NCI-H2107 treated with DMSO at 0.1 percent for 48 hours (cell line): ENCODE data around the gene CCDC83.
A peak's percentile ranks its signal among the peaks of the same experiment; 100 is the strongest.
"Not testable (repeated sequence)": the region's sequence is repeated elsewhere in the genome, so short reads cannot be mapped to it uniquely, and the experiment has no call there.

Experiments
- DNase-seq: peaks from one replicate; lab custom pipeline; 2025; ENCODE audit not compliant: unreplicated experiment; lab: John Stamatoyannopoulos, UW

The CCDC83 gene

DNA sequence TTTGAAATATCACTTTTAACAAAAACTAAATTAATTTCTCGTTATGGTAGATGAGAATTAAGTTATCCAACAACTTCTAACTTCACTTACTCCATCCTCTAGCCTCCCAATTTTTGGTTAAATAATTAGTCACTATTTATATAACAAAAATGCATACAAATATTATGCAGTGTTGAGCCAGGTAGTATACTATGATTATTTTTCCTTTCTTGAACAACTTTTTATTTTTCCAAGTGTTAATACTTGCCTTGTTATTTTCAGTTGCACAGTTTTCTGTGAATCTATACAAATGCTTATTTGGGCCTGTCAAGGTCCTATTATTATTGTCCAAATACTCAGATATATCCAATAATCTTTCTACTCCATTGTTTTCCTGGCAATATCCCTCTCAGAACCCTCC is 19.9 kb upstream of the CCDC83 start:
- DNase-seq = no peak

DNA sequence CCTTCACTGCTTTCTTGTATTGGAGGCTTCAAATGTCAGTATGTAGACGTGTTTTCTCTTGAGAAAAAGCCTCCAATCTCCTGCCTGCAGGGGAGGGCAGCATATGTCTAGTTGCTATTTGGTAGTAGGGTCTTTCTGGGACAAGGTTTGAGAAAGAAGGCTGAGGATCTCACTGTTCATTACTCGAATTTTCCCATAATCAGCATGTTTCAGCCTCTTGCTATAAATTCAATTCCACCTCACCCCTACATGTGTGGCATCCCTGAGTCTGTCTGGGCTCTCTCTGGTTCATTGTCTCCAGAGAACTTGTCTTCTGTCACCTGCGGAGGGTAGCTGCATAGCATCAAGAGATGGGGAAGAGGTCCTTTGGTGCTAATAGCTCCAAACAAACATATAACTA is 19.5 kb upstream of the CCDC83 start:
- no peak for DNase-seq

DNA sequence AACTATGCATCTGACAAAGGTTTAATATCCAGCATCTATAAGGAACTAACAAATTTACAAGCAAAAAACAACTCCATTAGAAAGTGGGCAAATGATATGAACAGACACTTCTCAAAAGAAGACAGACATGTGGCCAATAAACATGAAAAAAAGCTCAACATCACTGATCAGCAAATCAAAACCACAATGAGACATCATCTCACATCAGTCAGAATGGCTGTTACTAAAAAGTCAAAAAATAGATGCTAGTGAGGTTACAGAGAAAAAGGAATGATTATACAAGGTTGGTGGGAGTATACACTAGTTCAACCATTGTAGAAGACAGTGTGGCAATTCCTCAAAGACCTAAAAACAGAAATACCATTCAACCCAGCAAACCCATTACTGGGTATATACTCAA is 14.3 kb upstream of the CCDC83 start:
- not testable (repeated sequence) for DNase-seq

DNA sequence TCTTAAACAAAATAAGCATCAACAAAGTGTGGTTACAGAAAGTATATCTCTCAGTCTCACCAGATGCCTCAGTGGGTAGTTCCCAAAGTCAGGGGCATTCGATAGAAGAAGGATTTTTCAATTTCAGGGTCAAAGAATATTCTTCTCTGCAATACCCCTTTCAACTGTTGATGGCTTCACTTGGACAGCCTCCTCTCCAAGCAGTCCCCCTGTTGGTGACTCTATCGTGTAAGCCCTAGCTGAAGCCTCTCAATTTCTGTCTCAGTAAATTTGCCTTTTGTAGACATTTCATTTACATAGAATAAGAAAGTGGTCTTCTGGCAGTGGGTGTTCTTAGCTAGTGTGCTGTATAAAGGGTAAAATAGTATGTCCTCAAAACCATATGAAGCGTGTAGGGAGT is 11.3 kb upstream of the CCDC83 start:
- DNase-seq = no peak

DNA sequence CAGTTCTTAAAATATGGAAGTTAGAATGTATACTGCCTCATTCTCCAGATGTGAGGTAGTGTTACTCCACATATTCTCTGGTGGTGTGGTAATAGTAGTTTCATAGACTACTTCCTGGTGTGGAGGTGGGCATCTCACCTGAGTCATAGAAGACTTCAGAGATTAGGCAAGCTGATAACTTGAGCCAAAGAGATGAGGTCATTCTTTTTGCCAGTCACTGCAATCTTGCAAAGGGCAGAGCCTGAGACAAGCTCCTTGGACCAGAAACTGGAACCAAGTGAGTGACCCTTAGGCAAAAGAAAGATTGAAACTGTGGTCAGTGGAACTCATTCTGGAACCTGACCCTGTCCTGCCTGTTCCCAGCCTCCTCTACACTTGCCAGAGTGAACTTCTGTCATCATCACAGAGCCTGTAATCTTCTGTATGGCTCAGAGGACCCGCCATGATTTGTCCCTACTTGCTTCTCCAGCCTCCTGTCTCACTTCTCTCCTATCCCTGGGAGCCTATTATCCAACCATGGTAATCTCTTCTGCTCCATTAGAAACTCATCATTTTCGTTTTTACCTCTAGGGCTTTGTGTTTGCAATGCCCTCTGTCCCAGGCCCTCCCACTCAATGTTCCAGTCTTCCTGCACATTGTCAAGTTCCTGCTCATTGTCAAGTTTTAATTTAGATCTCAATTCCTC is 10.6 kb upstream of the CCDC83 start:
- no peak for DNase-seq

DNA sequence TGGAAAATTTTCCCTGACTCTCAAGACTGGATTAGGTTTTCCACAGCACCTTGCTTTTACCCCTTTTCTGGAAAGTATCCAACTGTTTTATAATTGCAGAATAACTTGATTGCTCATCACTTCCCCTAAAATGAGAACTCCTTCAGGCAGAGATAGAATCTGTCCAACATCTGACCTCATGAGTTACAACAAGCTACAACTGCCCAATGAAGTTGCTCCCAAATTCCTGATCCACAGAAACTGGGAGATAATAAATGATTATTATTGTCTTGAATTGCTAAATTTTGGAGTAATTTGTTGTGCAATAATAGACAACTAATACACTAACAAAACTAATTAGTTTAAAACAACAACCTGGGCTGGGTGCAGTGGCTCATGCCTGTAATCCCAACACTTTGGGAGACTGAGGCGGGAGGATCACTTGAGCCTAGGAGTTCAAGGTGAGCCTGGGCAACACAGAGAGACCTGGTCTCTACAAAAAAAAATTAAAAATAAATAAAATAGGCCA is 10.0 kb upstream of the CCDC83 start:
- DNase-seq = no peak

DNA sequence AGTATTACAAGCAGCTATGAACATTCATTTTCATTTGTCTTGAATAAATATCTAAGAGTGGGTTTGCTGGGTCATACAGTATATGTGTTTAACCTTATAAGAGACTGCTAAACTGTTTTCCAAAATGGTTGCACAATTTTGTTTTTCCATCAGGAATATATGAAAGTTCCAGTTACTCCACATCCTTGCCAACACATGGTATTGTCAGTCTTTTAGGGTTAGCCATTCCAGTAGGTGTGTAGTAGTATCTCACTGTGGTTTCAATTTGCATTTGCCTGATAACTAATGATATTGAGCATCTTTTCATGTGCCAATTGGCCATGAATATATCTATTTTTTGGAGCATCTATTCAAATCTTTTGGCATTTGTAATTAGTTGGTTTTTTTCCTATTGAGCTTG is 7.7 kb upstream of the CCDC83 start:
- no peak for DNase-seq

DNA sequence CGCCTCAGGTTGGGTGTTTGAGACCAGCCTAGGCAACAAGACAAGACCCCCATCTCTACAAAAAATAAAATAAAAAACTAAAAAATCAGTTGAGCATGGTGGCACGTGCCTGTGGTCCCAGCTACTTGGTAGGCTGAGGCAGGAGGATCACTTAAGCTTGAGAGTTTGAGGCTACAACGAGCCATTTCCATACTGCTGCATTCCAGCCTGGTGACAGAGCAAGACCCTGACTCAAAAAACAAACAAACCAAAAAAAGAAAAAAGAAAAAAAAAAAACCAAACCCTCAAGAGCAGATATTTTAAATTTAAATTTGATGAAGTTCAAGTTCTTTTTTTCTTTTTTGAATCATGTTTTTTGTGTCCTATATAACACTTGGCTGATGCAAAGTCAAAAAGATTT is 7.2 kb upstream of the CCDC83 start:
- DNase-seq = no peak

DNA sequence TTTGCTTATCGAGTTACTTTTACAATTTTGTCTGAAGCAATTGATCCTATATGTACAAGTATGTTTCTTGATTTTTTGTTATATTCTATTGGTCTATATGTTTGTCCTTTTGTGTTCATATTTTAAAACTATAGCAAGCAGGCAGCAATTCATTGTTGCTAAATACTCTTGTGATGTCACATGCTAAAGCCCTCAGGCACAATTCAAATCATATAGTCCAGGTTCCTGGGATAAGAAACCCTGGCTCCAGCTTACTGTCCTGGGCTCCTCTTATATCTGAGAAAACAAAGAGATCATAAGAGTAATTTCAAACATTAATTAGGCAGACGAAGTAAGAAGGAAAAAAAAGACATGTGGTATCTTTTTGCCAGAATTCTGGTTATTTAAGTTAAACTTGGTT is 6.6 kb upstream of the CCDC83 start:
- no peak for DNase-seq

DNA sequence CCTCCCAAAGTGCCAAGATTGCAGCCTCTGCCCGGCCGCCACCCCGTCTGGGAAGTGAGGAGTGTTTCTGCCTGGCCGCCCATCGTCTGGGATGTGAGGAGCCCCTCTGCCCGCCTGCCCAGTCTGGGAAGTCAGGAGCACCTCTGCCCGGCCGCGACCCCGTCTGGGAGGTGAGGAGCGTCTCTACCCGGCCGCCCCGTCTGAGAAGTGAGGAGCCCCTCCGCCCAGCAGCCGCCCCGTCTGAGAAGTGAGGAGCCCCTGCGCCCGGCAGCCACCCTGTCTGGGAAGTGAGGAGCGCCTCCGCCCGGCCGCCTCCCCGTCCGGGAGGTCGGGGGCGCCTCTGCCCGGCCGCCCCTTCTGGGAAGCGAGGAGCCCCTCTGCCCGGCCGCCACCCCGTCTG is 2.4 kb upstream of the CCDC83 start:
- not testable (repeated sequence) for DNase-seq

DNA sequence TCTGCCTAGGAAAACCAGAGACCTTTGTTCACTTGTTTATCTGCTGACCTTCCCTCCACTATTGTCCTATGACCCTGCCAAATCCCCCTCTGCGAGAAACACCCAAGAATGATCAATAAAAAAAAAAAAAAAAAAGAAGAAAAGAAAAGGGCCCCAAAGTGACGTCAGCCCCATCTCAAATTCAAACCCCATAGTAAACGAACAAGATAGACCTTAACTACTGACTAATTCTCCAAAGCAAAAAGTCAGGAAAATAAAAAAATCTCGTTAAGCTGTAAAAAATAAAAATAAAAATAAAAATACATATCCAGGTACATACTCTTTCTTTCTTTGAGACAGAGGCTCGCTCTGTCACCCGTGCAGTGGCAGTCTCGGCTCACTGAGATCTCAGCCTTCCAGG is 1.6 kb upstream of the CCDC83 start:
- DNase-seq = not testable (repeated sequence)

DNA sequence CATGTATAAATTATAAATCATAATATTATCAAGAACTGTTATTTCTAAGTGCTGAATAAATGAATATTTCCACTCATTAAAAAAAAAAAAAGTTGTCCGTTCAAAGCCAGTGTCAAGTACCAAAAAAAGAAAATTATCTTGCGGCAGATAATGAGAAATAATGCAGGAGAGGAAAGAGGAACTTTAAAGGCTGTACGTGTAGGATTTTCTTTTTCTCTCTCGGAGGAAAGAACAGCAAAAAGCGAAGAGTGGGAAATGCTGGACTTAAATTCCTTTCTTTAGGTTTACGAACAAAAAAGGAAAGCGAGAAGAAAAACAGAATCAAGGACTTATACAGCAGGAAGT is 999 bp upstream of the CCDC83 start:
- no peak for DNase-seq

DNA sequence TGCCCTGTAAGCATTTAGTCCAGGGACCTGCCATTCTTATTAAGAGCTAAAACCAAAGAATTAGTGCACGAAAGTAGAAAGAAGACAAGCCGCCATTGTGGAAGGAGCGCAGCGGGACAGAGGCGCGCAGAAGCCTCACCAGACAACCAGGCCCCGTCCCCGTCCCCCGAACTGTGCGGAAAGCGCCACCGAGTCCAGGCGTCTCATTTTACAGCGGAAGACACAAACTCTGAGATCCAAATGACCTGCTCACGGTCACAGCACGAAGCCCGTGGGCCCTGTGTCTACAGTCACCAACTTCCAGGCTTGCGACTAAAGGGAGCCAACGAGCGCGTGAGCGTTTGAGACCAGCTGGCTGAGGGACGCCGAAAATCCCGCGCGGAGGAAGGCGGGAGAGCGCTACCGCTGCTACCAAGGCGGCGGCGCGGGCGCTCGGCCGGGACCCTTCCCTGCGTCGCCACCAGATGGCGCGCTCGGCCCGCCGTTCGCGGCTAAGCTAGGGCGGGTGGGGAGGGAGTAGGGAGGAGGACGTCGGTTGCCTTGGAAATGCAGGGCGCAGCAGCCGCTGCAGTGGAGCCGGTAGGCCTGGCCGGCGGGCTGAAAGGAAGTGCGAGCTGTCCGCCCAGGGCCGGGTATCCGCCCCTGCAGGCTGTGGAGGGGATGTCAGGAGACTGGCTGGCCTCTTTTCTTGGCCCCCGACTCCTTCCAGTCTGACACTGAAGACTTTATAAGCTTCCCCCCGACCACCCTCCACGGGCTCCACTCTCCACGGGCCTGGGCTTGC is 434 bp upstream of the CCDC83 start:
- peak; percentile 78 for DNase-seq

DNA sequence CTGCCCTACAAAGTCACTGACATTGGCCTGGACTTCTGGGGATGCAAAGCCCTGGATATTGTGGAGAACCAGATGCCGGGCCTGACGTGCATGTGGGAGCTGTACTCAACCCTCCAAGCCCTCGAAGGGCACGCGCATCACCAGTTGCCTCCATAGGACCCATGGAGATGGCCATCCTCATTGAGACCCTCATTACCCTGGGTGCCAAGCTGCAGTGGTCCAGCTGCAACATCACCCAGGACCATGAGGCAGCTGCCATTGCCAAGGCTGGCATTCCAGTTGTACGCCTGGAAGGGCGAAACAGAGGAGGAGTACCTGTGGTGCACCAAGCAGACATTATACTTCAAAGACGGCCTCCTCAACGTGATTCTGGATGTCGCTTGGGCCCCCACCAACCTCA is 1.9 kb downstream of the CCDC83 start:
- no peak for DNase-seq

DNA sequence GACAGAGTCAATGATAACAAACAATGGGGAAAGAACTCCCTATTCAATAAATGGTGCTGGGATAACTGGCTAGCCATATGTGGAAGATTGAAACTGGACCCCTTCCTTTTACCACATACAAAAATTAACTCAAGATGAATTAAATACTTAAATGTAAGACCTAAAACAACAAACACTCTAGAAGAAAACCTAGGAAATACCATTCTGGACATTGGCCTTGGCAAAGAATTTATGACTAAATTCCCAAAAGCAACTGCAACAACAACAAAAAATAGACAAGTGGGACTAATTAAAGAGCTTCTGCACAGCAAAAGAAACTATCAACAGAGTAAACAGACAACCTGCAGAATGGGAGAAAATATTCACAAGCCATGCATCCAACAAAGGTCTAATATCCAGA is 4.4 kb downstream of the CCDC83 start:
- DNase-seq = not testable (repeated sequence)

DNA sequence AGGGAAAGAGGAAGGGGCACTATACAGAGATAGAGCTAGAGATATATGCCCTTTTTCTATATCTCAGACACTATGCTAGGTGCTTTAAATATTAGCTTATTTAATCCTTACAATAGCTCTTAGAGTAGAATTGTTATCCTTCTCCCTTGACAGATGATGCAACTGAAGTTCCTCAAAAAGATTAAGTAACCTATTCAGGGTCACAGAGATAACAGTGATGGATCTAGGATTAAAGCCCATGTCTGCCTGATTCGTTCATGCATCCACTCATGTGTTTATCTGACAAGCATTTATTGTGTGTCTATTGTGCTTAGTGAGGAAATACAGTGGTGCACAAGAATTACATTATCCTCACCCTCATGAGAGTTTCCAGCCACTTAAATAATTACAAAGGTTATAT is 8.7 kb downstream of the CCDC83 start:
- DNase-seq = no peak

DNA sequence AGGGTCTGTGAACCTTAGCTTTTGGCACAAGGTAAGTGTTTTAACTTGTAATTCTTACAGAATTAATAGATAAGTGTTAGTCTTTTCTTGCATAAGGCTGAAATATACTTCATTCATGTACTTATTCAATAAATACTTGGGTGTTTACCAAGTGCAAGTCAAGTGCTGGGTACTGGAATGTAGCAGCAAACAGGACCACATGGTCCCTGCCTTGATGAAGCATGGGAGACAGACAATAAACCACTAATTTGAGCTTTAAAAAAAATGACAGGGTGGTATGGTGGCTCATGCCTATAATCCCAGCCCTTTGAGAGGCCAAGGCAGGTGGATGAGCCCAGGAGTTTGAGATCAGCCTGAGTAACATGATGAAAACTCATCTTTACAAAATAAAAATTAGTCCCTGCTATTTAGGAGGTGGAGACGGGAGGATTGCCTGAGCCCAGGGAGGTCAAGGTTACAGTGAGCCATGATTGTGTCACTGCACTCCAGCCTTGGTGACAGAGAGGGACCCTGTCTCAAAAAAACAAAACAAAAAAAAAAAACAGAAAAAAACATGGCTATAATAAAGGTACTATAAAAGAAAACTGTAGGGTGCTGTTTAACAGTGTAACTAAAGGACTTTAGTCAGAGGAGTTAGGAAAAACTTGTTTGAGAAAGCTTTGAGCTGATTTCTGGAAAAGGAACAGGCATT is 11.1 kb downstream of the CCDC83 start:
- no peak for DNase-seq

DNA sequence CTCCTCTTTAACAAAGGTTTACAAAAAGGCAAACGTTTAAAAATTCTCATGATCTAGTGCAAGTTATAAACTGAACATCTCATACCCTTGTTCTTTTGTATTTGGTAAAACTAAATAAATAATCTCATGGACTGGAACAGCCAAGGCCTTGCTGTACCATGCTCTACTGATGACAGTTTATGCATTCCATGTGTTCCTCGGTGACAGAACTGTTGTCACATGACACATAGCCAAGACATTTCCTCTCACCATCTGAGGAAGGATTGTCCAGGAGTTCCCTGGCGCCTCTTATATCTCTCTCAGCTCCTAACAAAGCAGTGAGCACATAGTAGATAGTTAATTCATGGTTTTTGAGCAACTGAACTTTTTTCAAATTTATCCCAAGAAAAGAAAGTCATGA is 12.6 kb downstream of the CCDC83 start:
- no peak for DNase-seq

DNA sequence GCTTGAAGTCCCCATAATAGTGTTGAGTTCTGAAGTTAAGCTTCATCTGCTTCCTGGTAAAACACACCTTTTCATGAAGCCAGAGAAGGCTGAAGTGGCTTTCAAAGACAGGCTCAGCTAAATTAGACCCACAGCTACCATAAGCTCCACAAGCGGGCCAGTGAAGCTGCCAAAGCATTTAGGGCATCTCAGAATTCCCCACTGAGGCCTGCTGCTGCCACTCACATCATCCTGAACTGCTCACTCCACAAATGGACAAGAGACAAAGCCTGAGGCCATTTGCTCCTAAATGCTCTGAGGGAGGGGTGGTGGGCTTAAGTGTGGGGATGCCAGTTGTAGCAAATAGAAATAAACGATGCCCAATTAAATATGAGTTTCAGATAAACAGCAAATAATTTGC is 14.6 kb downstream of the CCDC83 start:
- no peak for DNase-seq

DNA sequence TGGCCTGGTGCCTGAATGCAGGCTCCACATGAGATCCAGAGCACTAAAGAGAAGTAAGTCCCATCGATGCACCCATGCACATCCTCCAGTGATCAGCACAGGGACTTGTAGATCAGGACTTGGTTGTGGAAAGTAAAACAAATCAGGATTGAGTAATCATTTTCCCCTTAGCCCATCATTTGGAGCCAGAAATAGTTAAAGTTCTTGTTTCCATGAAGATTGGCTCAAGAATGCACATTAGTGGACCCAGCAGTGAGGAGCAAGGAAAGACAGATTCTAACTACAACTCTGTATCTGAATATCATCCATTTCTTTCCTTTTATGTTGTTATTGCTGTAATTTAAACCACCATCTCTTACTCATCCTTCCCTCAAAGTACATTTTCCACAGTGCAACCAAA is 19.1 kb downstream of the CCDC83 start:
- no peak for DNase-seq

DNA sequence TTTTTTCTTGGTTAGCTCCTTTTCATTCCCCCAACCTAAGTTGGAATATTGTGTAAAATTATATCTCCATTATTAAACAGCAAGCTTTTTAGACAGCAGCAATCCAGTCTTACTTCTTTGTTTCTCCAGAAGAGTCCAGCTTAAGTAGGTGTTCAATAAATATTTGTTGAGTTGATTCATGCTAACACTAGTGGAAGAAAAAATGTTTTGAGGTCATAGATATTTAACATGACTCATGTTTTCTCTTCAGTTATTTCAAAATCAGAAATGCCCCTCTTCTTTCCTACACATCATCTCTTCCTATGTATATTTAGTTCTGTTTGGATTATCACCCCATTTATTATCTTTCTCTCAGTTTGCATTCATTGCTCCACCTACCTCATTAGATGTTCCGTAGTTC is 20.3 kb downstream of the CCDC83 start:
- DNase-seq = no peak

DNA sequence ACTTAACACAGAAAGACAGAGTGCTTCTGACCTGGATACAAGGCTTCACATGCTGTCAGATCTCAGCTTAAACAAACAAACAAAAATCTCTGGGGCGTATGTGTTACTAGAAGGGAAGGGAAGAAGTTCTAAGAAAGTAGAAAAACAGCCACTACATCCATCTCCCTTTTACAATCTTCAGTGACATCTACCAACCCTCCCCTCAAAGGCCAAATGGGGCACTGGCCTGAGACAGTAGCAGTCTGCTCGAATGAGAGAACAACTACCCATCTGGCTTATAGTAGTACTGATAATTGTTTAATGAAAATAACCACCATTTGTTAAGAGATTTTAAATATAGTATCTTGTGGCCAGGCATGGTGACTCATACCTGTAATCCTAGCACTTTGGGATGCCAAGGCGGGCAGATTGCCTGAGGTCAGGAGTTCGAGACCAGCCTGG is 29.4 kb downstream of the CCDC83 start:
- DNase-seq = no peak
